H1 (cell line): ENCODE measurements around the gene PHOX2A. TPM values are rescaled to one million over a fixed set of nuclear protein-coding genes. Genes with fewer than 3 reads are reported as not detected.

Experiments used
- CTCF ChIA-PET: fragments of 300-600 bp; sonication (Branson Sonifier 250); formaldehyde crosslinking; loops from one replicate; lab custom pipeline; 2021; ENCODE audit not compliant: partially characterized antibody; lab: Charles Lee
- POLR2A ChIA-PET: fragments of 300-600 bp; sonication (Branson Sonifier 250); formaldehyde crosslinking; loops from one replicate; lab custom pipeline; 2021; ENCODE audit warnings: inconsistent platforms; ENCODE audit not compliant: partially characterized antibody; lab: Charles Lee
- DNase-seq, 2 experiments: peaks; one replicate each; pipeline versions ENCODE4 v3.0.0 to v3.0.0-alpha.2; 2010 to 2022; ENCODE audit warnings: low spot score in 2 of 2, low read depth in 1 of 2, mixed read lengths in 1 of 2
- FAIRE-seq: peaks from 2 replicates; lab custom pipeline; 2011; peaks lifted over from hg19 to GRCh38; lab: Jason Lieb, UNC
- H2AFZ ChIP-seq: 2 replicates; pipeline ENCODE4 v1.8.1; 2012; ENCODE audit warnings: low read length, inconsistent platforms
- H2AK5ac ChIP-seq: 2 replicates; pipeline ENCODE4 v1.6.1; 2013; ENCODE audit warnings: low read depth, low read length
- H2BK120ac ChIP-seq: replicated peaks from 2 replicates; pipeline ENCODE3; 2013; ENCODE audit warnings: low read depth, low read length, inconsistent platforms
- H2BK12ac ChIP-seq: 2 replicates; pipeline ENCODE4 v1.6.1; 2013; ENCODE audit warnings: low read depth, low read length
- H2BK15ac ChIP-seq: 2 replicates; pipeline ENCODE4 v1.6.1; 2013; ENCODE audit warnings: low read length
- H2BK20ac ChIP-seq: 2 replicates; pipeline ENCODE4 v1.6.1; 2013; ENCODE audit warnings: low read length
- H2BK5ac ChIP-seq: 2 replicates; pipeline ENCODE4 v1.6.1; 2013; ENCODE audit warnings: low read depth, low read length
- H3K14ac ChIP-seq: 2 replicates; pipeline ENCODE4 v1.6.1; 2013; ENCODE audit warnings: inconsistent platforms; ENCODE audit not compliant: insufficient read length
- H3K18ac ChIP-seq: 2 replicates; pipeline ENCODE4 v1.6.1; 2013; ENCODE audit warnings: low read length; ENCODE audit errors: extremely low read depth
- H3K23ac ChIP-seq: 2 replicates; pipeline ENCODE4 v1.6.1; 2013; ENCODE audit warnings: inconsistent platforms; ENCODE audit not compliant: insufficient read length
- H3K23me2 ChIP-seq: 2 replicates; pipeline ENCODE4 v1.6.1; 2013; ENCODE audit warnings: low read depth, low read length
- H3K27ac ChIP-seq: 2 replicates; pipeline ENCODE4 v1.6.1; 2011; ENCODE audit warnings: low read depth, low read length, inconsistent platforms
- H3K27me3 ChIP-seq, 4 experiments: replicated peaks in 1 of 4; 1 replicate in 1 of 4; 2 replicates in 3 of 4; pipeline versions ENCODE4 v1.6.1 to v1.8.1; 2011 to 2013; ENCODE audit warnings: low read length in 3 of 4, mild to moderate bottlenecking in 3 of 4, inconsistent platforms in 2 of 4, mixed read lengths in 2 of 4, moderate library complexity in 1 of 4; ENCODE audit not compliant: control insufficient read depth in 3 of 4, insufficient read depth in 3 of 4; ENCODE audit errors: extremely low read depth in 1 of 4
- H3K36me3 ChIP-seq, 4 experiments: 2 replicates each; pipeline versions ENCODE4 v1.6.1 to v1.8.1; 2011 to 2013; ENCODE audit warnings: mild to moderate bottlenecking in 4 of 4, low read length in 3 of 4, moderate library complexity in 2 of 4, control low read depth in 1 of 4, inconsistent platforms in 1 of 4; ENCODE audit not compliant: insufficient read depth in 4 of 4, control insufficient read depth in 2 of 4
- H3K4ac ChIP-seq: replicated peaks from 2 replicates; pipeline ENCODE3; 2013; ENCODE audit warnings: low read length, low read depth, mixed read lengths, inconsistent platforms; ENCODE audit not compliant: insufficient read length
- H3K4me1 ChIP-seq, 4 experiments: replicated peaks in 1 of 4; 1 replicate in 1 of 4; 2 replicates in 3 of 4; pipeline versions ENCODE4 v1.6.1 to v1.8.1; 2011 to 2013; ENCODE audit warnings: low read length in 3 of 4, inconsistent platforms in 2 of 4, mixed read lengths in 1 of 4; ENCODE audit not compliant: insufficient read depth in 4 of 4, control insufficient read depth in 3 of 4
- H3K4me2 ChIP-seq, 2 experiments: 2 replicates each; pipeline versions ENCODE4 v1.6.1 to v1.8.1; 2011 to 2013; ENCODE audit warnings: low read depth in 2 of 2, low read length in 2 of 2, control low read depth in 1 of 2, inconsistent platforms in 1 of 2, mild to moderate bottlenecking in 1 of 2; ENCODE audit not compliant: insufficient read depth in 1 of 2
- H3K4me3 ChIP-seq, 4 experiments: fragments of 200-600, 300-600 bp in 1 of 4; sonication (generic), shearing (Covaris generic), sonication (Bioruptor Twin) in 1 of 4; 2 replicates each; pipeline versions ENCODE4 v1.5.1 to v1.8.1; 2011 to 2016; ENCODE audit warnings: low read length in 4 of 4, low read depth in 3 of 4, control low read depth in 2 of 4, inconsistent platforms in 2 of 4, mild to moderate bottlenecking in 2 of 4, mixed read lengths in 1 of 4, moderate library complexity in 1 of 4; ENCODE audit not compliant: insufficient read depth in 2 of 4; ENCODE audit errors: extremely low read depth in 1 of 4
- H3K56ac ChIP-seq: replicated peaks from 2 replicates; pipeline ENCODE3; 2013; ENCODE audit warnings: low read depth, mild to moderate bottlenecking, mixed read lengths, low read length, inconsistent platforms; ENCODE audit not compliant: insufficient read length
- H3K79me1 ChIP-seq: 2 replicates; pipeline ENCODE4 v1.6.1; 2013; ENCODE audit warnings: low read depth, low read length, control low read depth
- H3K79me2 ChIP-seq, 2 experiments: 2 replicates each; pipeline versions ENCODE4 v1.6.1 to v1.8.1; 2012 to 2013; ENCODE audit warnings: low read length in 2 of 2, mild to moderate bottlenecking in 2 of 2, inconsistent platforms in 1 of 2; ENCODE audit not compliant: insufficient read depth in 2 of 2, control insufficient read depth in 1 of 2
- H3K9ac ChIP-seq, 4 experiments: replicated peaks in 1 of 4; 1 replicate in 1 of 4; 2 replicates in 3 of 4; pipeline versions ENCODE4 v1.6.1 to v1.8.1; 2011 to 2013; ENCODE audit warnings: low read depth in 3 of 4, low read length in 3 of 4, control low read depth in 2 of 4, mild to moderate bottlenecking in 2 of 4, moderate library complexity in 2 of 4, inconsistent platforms in 1 of 4; ENCODE audit errors: extremely low read depth in 1 of 4
- H3K9me3 ChIP-seq, 2 experiments: 2 replicates each; pipeline versions ENCODE4 v1.6.1 to v1.8.1; 2012 to 2013; ENCODE audit warnings: mild to moderate bottlenecking in 2 of 2, moderate library complexity in 2 of 2, control low read depth in 1 of 2, inconsistent platforms in 1 of 2, low read depth in 1 of 2, low read length in 1 of 2, mixed read lengths in 1 of 2; ENCODE audit not compliant: insufficient read depth in 2 of 2
- H4K20me1 ChIP-seq, 2 experiments: replicated peaks in 1 of 2; 2 replicates each; pipeline versions ENCODE3 to v1.8.1; 2011 to 2013; ENCODE audit warnings: inconsistent platforms in 2 of 2, low read length in 2 of 2, mild to moderate bottlenecking in 1 of 2; ENCODE audit not compliant: insufficient read depth in 2 of 2, control insufficient read depth in 1 of 2
- H4K5ac ChIP-seq: 2 replicates; pipeline ENCODE4 v1.6.1; 2013; ENCODE audit warnings: low read length, low read depth, mixed read lengths, inconsistent platforms; ENCODE audit not compliant: insufficient read length
- H4K8ac ChIP-seq: 2 replicates; pipeline ENCODE4 v1.8.0; 2013; ENCODE audit warnings: mild to moderate bottlenecking, moderate library complexity, low read length, inconsistent platforms; ENCODE audit not compliant: insufficient read depth; ENCODE audit errors: extremely low read depth
- H4K91ac ChIP-seq: replicated peaks from 2 replicates; pipeline ENCODE3; 2013; ENCODE audit warnings: low read length, mixed read lengths, inconsistent platforms; ENCODE audit not compliant: insufficient read length
- ATF2 ChIP-seq: IDR thresholded peaks from 2 replicates; pipeline ENCODE4 v1.6.1; 2012; ENCODE audit warnings: low read length, inconsistent platforms
- BACH1 ChIP-seq: IDR thresholded peaks from 2 replicates; pipeline ENCODE4 v1.6.1; 2012; ENCODE audit warnings: low read length, improper control_type of control experiment
- CHD1 ChIP-seq: IDR thresholded peaks from 2 replicates; pipeline ENCODE4 v1.6.1; 2012; ENCODE audit warnings: low read depth, low read length, improper control_type of control experiment
- HDAC2 ChIP-seq, 2 experiments: fragments of 300-600 bp in 1 of 2; sonication (generic) in 1 of 2; IDR thresholded peaks; 2 replicates each; pipeline ENCODE4 v1.6.1; 2011 to 2012; ENCODE audit warnings: low read depth in 2 of 2, low read length in 2 of 2, mild to moderate bottlenecking in 2 of 2, moderate library complexity in 2 of 2, borderline replicate concordance in 1 of 2, inconsistent platforms in 1 of 2
- KDM4A ChIP-seq: IDR thresholded peaks from one replicate; pipeline ENCODE4 v1.7.1; 2012; ENCODE audit warnings: low read depth, mild to moderate bottlenecking, moderate library complexity, low read length, inconsistent platforms; ENCODE audit not compliant: severe bottlenecking
- RBBP5 ChIP-seq: IDR thresholded peaks from 2 replicates; pipeline ENCODE4 v1.7.1; 2012; ENCODE audit warnings: low read depth, mild to moderate bottlenecking, inconsistent platforms, low read length, moderate library complexity, borderline replicate concordance
- TBP ChIP-seq: IDR thresholded peaks from 2 replicates; pipeline ENCODE4 v1.6.1; 2011; ENCODE audit warnings: low read depth, low read length, improper control_type of control experiment
- WGBS, 2 experiments: shearing (Covaris generic) in 1 of 2; methylation state at CpG; one replicate each; pipeline versions ENCODE4 v1.1.6 to v1.1.7; 2013 to 2015; ENCODE audit warnings: low lambda C conversion rate in 2 of 2, mixed read lengths in 2 of 2, inconsistent platforms in 1 of 2, low coverage in 1 of 2, missing lambda C conversion rate in 1 of 2; ENCODE audit not compliant: insufficient replicate concordance in 2 of 2, insufficient coverage in 1 of 2, insufficient read length in 1 of 2; ENCODE audit errors: extremely low coverage in 1 of 2, missing lambda C conversion rate in 1 of 2; 5-methylcytosine and 5-hydroxymethylcytosine counted together
- polyA plus RNA-seq, 7 experiments: library from polyadenylated mRNA; depleted of rRNA in 3 of 7; stranded (reverse) in 5 of 7; unstranded in 2 of 7; fragments of >200 nt in 5 of 7; fragments of 200-250 nt in 2 of 7; gene quantifications; 1 replicate in 5 of 7; 2 replicates in 1 of 7; 4 replicates in 1 of 7; pipeline versions ENCODE4 v1.2.1 to v1.2.3, GENCODE V29; 2011 to 2013; ENCODE audit warnings: missing spikeins in 2 of 7, mixed read lengths in 2 of 7
- total RNA-seq: library from RNA; stranded (reverse); fragmentation: NEBNext Ultra II Directional; extraction: Animal tissue kit (Norgen Biotek cat#: 25700); gene quantifications from 2 replicates; pipeline ENCODE4 v1.2.1, GENCODE V29; 2021

Gene PHOX2A
- total and polyA plus RNA-seq, 2 of the 8 experiments (the other 6 are each of a cell fraction or from before 2014, with no cell fraction given) = 0.67 TPM; not detected in 1

- H2BK15ac ChIP-seq = peak overlapping the region; percentile 72; the same call in 1 of the 2 replicates
- CTCF ChIA-PET = interaction anchor here (0.7 to 8.3 kb wide), 4 partner anchors 13 to 190 kb away, joined by 3 to 72 read pairs (median 4); no protein-coding TSS in a partner anchor
- no peak overlapping the region for H3K14ac ChIP-seq
- H3K18ac ChIP-seq = peak overlapping the region; percentile 90
- H3K79me1 ChIP-seq = peaks cover 6% of the 10 kb centered on the region
- peaks cover 4 to 12% of the 10 kb centered on the region in 2 experiments for H4K20me1 ChIP-seq
- peak overlapping the region; percentile 69 to 89 (median 84) for H3K4me3 ChIP-seq
- peak overlapping the region; percentile 60; the same call in 1 of the 2 replicates for H3K27ac ChIP-seq
- peak overlapping the region in 3 of 4 experiments; percentile 58 to 69 (median 65); a peak in 6 of 7 replicates for H3K9ac ChIP-seq
- H2BK20ac ChIP-seq = no peak overlapping the region
- H3K23ac ChIP-seq = no peak overlapping the region
- peak overlapping the region; percentile 68 for H4K8ac ChIP-seq
- POLR2A ChIA-PET = interaction anchor here (0.6 to 9.9 kb wide), 22 partner anchors 8 to 503 kb away, joined by 3 to 160 read pairs (median 3); partner anchors contain the start of genes ANAPC15, FOLR2 and PHOX2A
- H2BK5ac ChIP-seq = peak overlapping the region; percentile 81
- peaks cover 10 to 11% (median 11%) of the 10 kb centered on the region in 4 experiments; a peak in 6 of 7 replicates for H3K4me1 ChIP-seq
- no peak overlapping the region for H3K4ac ChIP-seq
- peak overlapping the region; percentile 93 for H3K56ac ChIP-seq
- no peak overlapping the region for H4K5ac ChIP-seq
- H3K36me3 ChIP-seq = peaks cover 2 to 8% (median 5%) of the 10 kb centered on the region in 4 experiments; a peak in 5 of 8 replicates
- no peaks in the 10 kb centered on the region for H3K9me3 ChIP-seq
- H2AK5ac ChIP-seq = no peak overlapping the region
- DNase-seq (peak in 1 of 2 experiments; percentile 79), FAIRE-seq (no peak)
- H3K4me2 ChIP-seq = peak overlapping the region; percentile 84 to 95
- H3K27me3 ChIP-seq = no peaks in the 10 kb centered on the region
- H4K91ac ChIP-seq = peak overlapping the region; percentile 84
- no peak overlapping the region for H2BK12ac ChIP-seq
- peaks cover 15% of the 10 kb centered on the region for H3K23me2 ChIP-seq
- peak overlapping the region; percentile 11 for H2BK120ac ChIP-seq
- H2AFZ ChIP-seq = no peak overlapping the region
- 4% methylated on average over 38 of the region's 84 CpGs; no CpG with 5 or more reads in 1 of the 2 experiments for WGBS, 2 experiments
- peaks cover 0 to 11% of the 10 kb centered on the region in 2 experiments; a peak in 2 of 4 replicates for H3K79me2 ChIP-seq
- TF ChIP-seq KDM4A = peak; percentile 78
- no peak for TF ChIP-seq ATF2
- 0 out of 2 replicates have a peak, but pooled peaks have one; percentile 19 for TF ChIP-seq RBBP5
- no peak for TF ChIP-seq CHD1
- no peak for TF ChIP-seq BACH1
- no peak; the same call in 1 of the 2 replicates for TF ChIP-seq TBP
- 0 out of 4 replicates have a peak, but pooled peaks of 1 of the 2 experiments have one; percentile 5 for TF ChIP-seq HDAC2 (IDR thresholded peaks at IDR 0.05; ENCODE audit: borderline replicate concordance in 1 of 2, low read depth in 2 of 2, low read length in 2 of 2)
Measured at GRCh38 chr11:72223615-72224563, 20.1 kb downstream of the PHOX2A start.
